ENCODE data around the gene FTCDNL1.

DNA sequence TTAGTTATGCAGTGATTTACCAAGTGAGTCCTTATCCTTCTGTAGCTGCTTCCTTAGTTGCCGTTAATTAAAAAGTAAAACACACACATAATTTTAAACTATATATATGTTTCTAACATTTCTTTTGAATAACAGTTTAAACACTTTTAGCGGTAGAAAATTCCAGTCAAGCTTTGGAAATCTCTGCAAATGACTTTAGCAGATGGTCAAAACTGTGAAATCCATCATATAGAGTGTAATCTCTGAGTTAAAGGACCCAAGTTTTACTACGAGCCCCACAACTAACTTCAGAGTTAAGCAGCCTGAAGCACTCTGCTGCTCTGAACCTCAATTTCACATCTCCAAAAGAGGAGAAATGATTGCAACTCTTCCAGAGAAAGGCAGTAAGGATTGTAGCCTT, 96.2 kb downstream of the FTCDNL1 start:
- TF ChIP-seq POLR2AphosphoS5 (IDR thresholded peaks at IDR 0.05) (no peak), POLR2A (IDR thresholded peaks at IDR 0.05) (no peak), EP300 (IDR thresholded peaks at IDR 0.05) (no peak)
- TF ChIP-seq, protein P1, sequence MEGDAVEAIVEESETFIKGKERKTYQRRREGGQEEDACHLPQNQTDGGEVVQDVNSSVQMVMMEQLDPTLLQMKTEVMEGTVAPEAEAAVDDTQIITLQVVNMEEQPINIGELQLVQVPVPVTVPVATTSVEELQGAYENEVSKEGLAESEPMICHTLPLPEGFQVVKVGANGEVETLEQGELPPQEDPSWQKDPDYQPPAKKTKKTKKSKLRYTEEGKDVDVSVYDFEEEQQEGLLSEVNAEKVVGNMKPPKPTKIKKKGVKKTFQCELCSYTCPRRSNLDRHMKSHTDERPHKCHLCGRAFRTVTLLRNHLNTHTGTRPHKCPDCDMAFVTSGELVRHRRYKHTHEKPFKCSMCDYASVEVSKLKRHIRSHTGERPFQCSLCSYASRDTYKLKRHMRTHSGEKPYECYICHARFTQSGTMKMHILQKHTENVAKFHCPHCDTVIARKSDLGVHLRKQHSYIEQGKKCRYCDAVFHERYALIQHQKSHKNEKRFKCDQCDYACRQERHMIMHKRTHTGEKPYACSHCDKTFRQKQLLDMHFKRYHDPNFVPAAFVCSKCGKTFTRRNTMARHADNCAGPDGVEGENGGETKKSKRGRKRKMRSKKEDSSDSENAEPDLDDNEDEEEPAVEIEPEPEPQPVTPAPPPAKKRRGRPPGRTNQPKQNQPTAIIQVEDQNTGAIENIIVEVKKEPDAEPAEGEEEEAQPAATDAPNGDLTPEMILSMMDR (IDR thresholded peaks at IDR 0.05): no peak
